ENCODE data around the gene GPD1L. TPM values are rescaled to one million over a fixed set of nuclear protein-coding genes. Genes with fewer than 3 reads are reported as not detected.
"Not testable (repeated sequence)": the region's sequence is repeated elsewhere in the genome, so short reads cannot be mapped to it uniquely, and the experiment has no call there.

The GPD1L gene
- 100 to 1,000 TPM in 3 of 4 donors, 10 to 100 TPM in 1; 54.8 to 114 (median 107) TPM for total RNA-seq

- ATAC-seq (ENCODE audit: low FRiP score) (peak; percentile 98), DNase-seq (ENCODE audit: low spot score) (peak; percentile 68)
- TF ChIP-seq CTCF (IDR thresholded peaks at IDR 0.05), result no peak
Measured at GRCh38 chr3:32106132-32106928, at the start of gene GPD1L. Gene GPD1L (plus strand): TSS chr3:32106620. CDS start chr3:32106712, 92 bp downstream.

DNA sequence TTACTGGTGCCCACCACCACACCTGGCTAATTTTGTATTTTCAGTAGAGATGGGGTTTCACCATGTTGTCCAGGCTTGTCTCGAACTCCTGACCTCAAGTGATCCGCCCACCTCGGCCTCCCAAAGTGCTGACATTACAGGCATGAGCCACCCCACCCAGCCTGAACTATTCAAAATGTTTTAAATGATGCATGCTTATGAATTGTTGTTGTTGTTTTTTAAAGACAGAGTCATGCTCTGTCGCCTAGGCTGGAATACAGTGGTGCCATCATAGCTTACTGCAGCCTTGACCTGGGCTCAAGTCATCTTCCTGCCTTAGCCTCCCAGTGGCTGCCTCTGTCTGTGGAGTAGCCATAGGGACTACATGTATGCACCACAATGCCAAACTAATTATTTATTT lies 48.0 kb upstream of the GPD1L start:
- not testable (repeated sequence) for ATAC-seq (ENCODE audit: low FRiP score); DNase-seq (ENCODE audit: low spot score)

- no peak for TF ChIP-seq CTCF (IDR thresholded peaks at IDR 0.05)
- ATAC-seq (ENCODE audit: low FRiP score), result no peak
- DNase-seq (ENCODE audit: low spot score), result no peak
Measured at GRCh38 chr3:32062950-32063582, 43.4 kb upstream of the GPD1L start.

- no peak for ATAC-seq (ENCODE audit: low FRiP score)
- no peak for TF ChIP-seq CTCF (IDR thresholded peaks at IDR 0.05)
- DNase-seq (ENCODE audit: low spot score), result no peak
Measured at GRCh38 chr3:32066686-32067085, 39.7 kb upstream of the GPD1L start.

- not testable (repeated sequence) for ATAC-seq (ENCODE audit: low FRiP score); DNase-seq (ENCODE audit: low spot score)
Measured at GRCh38 chr3:32074194-32074593, 32.2 kb upstream of the GPD1L start.

GRCh38 chr3:32076566-32076965 lies 29.9 kb upstream of the GPD1L start:
- ATAC-seq (ENCODE audit: low FRiP score) (no peak), DNase-seq (ENCODE audit: low spot score) (no peak)
- no peak for TF ChIP-seq CTCF (IDR thresholded peaks at IDR 0.05)

DNA sequence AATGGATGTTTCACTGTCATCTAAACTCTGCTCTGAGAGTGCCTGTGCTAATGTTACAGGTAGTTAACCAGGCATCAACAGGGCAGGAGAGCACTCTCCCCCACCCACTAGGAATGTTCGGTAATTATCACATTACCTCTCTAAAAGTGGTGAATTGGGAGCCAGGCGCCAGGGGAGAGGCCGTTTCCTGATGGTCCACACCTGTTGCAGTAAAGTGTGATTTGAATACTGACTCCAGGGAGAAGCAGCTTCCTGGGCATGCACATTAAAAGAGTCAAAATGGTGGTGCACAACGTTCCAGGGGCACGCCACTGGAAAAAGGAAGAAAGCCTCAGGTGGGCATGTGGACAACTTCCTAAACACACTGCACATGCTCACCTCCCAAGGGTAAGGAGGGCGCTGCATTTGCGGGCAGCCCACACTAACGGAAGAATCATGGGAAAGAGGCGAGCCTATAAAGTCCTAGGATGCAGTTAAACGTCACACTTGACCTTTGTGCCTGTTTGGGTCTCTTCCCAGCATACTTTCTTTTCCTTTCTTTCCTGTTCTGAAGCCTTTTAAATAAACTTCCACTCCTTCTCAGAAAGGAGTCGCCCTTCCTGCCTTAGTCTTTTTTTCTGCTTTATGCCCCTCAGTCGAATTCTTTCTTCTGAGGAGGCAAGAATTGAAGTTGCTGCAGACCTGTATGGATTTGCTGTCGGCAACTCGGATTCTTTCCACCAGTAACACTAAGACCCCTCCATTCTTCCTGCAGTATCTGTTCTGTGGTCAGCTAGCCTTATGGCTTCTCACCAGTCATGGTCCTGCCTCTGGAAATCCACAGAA lies 28.9 kb upstream of the GPD1L start:
- TF ChIP-seq CTCF (IDR thresholded peaks at IDR 0.05), result no peak
- ATAC-seq (ENCODE audit: low FRiP score) (no peak), DNase-seq (ENCODE audit: low spot score) (no peak)

Measured in omental fat pad (tissue), 4 donors.